ENCODE data around the gene SH3TC2. TPM values are rescaled to one million over a fixed set of nuclear protein-coding genes. Genes with fewer than 3 reads are reported as not detected.

The SH3TC2 gene
- total RNA-seq, 1 donor from 2014 or later: 0.69 TPM

- Histone ChIP-seq H3K4me2 (no peak overlapping the region), H3K9me3 (ENCODE audit: low read depth) (no peaks in the 10 kb centered on the region), H3K79me2 (ENCODE audit: low read depth) (no peaks in the 10 kb centered on the region), H3K27me3 (no peaks in the 10 kb centered on the region), H3K27ac (no peak overlapping the region), H3K9ac (no peak overlapping the region), H3K4me3 (no peak overlapping the region), H3K36me3 (no peaks in the 10 kb centered on the region), H3K4me1 (peaks cover 4% of the 10 kb centered on the region), H3F3A (ENCODE audit: low read depth) (no peaks in the 10 kb centered on the region), H4K20me1 (ENCODE audit: low read depth) (no peaks in the 10 kb centered on the region), H2AFZ (replicated peaks) (no peak overlapping the region)
- Mint-ChIP-seq H3K36me3 (no peaks in the 10 kb centered on the region), H3K4me3 (no peak overlapping the region), H3K27ac (peak overlapping the region; percentile 57), H3K27me3 (ENCODE audit: insufficient read depth, low read depth) (peaks cover 3% of the 10 kb centered on the region), H3K4me1 (peaks cover 13% of the 10 kb centered on the region), H3K9me3 (no peaks in the 10 kb centered on the region)
- DNase-seq (ENCODE audit: low spot score): peak; percentile 68
- TF ChIP-seq CTCF (IDR thresholded peaks at IDR 0.05) (no peak), EZH2phosphoT487 (IDR thresholded peaks at IDR 0.05) (no peak), EZH2 (IDR thresholded peaks at IDR 0.05) (no peak)
Observed at GRCh38 chr5:149002053-149002452, 60.8 kb downstream of the SH3TC2 start.

- no peaks in the 10 kb centered on the region for H3K79me2 ChIP-seq (ENCODE audit: low read depth)
- H3K9me3 Mint-ChIP-seq: no peaks in the 10 kb centered on the region
- no peak overlapping the region for H3K27ac ChIP-seq
- H4K20me1 ChIP-seq (ENCODE audit: low read depth): no peaks in the 10 kb centered on the region
- H3K36me3 Mint-ChIP-seq: no peaks in the 10 kb centered on the region
- no peak overlapping the region for H3K4me3 ChIP-seq
- DNase-seq (ENCODE audit: low spot score): no peak
- peaks cover 3% of the 10 kb centered on the region for H3K27me3 Mint-ChIP-seq (ENCODE audit: insufficient read depth, low read depth)
- no peaks in the 10 kb centered on the region for H3F3A ChIP-seq (ENCODE audit: low read depth)
- no peak overlapping the region for H3K27ac Mint-ChIP-seq
- H2AFZ ChIP-seq (replicated peaks): no peak overlapping the region
- no peak overlapping the region for H3K9ac ChIP-seq
- H3K4me2 ChIP-seq: no peak overlapping the region
- H3K4me1 Mint-ChIP-seq: peaks cover 13% of the 10 kb centered on the region
- no peaks in the 10 kb centered on the region for H3K27me3 ChIP-seq
- H3K36me3 ChIP-seq: no peaks in the 10 kb centered on the region
- no peaks in the 10 kb centered on the region for H3K9me3 ChIP-seq (ENCODE audit: low read depth)
- TF ChIP-seq EZH2phosphoT487 (IDR thresholded peaks at IDR 0.05) (no peak), EZH2 (IDR thresholded peaks at IDR 0.05) (no peak), CTCF (IDR thresholded peaks at IDR 0.05) (no peak)
- peaks cover 4% of the 10 kb centered on the region for H3K4me1 ChIP-seq
- H3K4me3 Mint-ChIP-seq: no peak overlapping the region
Observed at GRCh38 chr5:149001162-149001561, 61.7 kb downstream of the SH3TC2 start.

GRCh38 chr5:148999741-149000140 is 63.1 kb downstream of the SH3TC2 start:
- no peaks in the 10 kb centered on the region for H3K36me3 Mint-ChIP-seq

More at GRCh38 chr5:148999741-149000140, 63.1 kb downstream of the SH3TC2 start:
- Mint-ChIP-seq H3K27ac (no peak overlapping the region), H3K9me3 (no peaks in the 10 kb centered on the region), H3K4me3 (no peak overlapping the region), H3K27me3 (ENCODE audit: insufficient read depth, low read depth) (peaks cover 2% of the 10 kb centered on the region), H3K4me1 (peaks cover 13% of the 10 kb centered on the region)
- no peaks in the 10 kb centered on the region for H3K36me3 ChIP-seq
- H4K20me1 ChIP-seq (ENCODE audit: low read depth): no peaks in the 10 kb centered on the region
- TF ChIP-seq EZH2phosphoT487 (IDR thresholded peaks at IDR 0.05): no peak
- TF ChIP-seq EZH2 (IDR thresholded peaks at IDR 0.05): no peak
- no peak for TF ChIP-seq CTCF (IDR thresholded peaks at IDR 0.05)
- no peaks in the 10 kb centered on the region for H3K79me2 ChIP-seq (ENCODE audit: low read depth)
- no peak overlapping the region for H3K4me2 ChIP-seq
- no peak overlapping the region for H2AFZ ChIP-seq (replicated peaks)
- H3F3A ChIP-seq (ENCODE audit: low read depth): no peaks in the 10 kb centered on the region
- no peaks in the 10 kb centered on the region for H3K27me3 ChIP-seq
- no peak for DNase-seq (ENCODE audit: low spot score)
- H3K9me3 ChIP-seq (ENCODE audit: low read depth): no peaks in the 10 kb centered on the region
- peaks cover 4% of the 10 kb centered on the region for H3K4me1 ChIP-seq
- no peak overlapping the region for H3K9ac ChIP-seq
- no peak overlapping the region for H3K27ac ChIP-seq
- H3K4me3 ChIP-seq: no peak overlapping the region
